ENCODE data around the gene NOX1. TPM values are rescaled to one million over a fixed set of nuclear protein-coding genes. Genes with fewer than 3 reads are reported as not detected.

NOX1 gene
- total and polyA plus RNA-seq, 2 of the 13 experiments (the other 11 are each of a cell fraction or from before 2014, with no cell fraction given): 0.07 TPM; not detected in 1

- no peak for TF ChIP-seq HOMEZ (CRISPR knock-in tag; IDR thresholded peaks at IDR 0.05; ENCODE audit: low read depth)
- TF ChIP-seq TEF (CRISPR knock-in tag; IDR thresholded peaks at IDR 0.05): no peak
- no peak for TF ChIP-seq NFRKB (IDR thresholded peaks at IDR 0.05)
- TF ChIP-seq IKZF4 (CRISPR knock-in tag; IDR thresholded peaks at IDR 0.05; ENCODE audit: borderline replicate concordance, low read depth, not compliant biosample characterization): no peak
- no peak for TF ChIP-seq CERS6 (CRISPR knock-in tag; IDR thresholded peaks at IDR 0.05)
- no peak for TF ChIP-seq RELA (CRISPR knock-in tag; IDR thresholded peaks at IDR 0.05)
- TF ChIP-seq GMEB2 (CRISPR knock-in tag; IDR thresholded peaks at IDR 0.05; ENCODE audit: low read depth): peak; percentile 80
- TF ChIP-seq MIER2 (CRISPR knock-in tag; IDR thresholded peaks at IDR 0.05): 0 out of 2 replicates have a peak, but pooled peaks have one; percentile 34
- TF ChIP-seq EZH2 (conservative IDR thresholded peaks at IDR 0.05; ENCODE audit: low read depth, low read length): no peak
- TF ChIP-seq ZBTB1 (CRISPR knock-in tag; IDR thresholded peaks at IDR 0.05; ENCODE audit: borderline replicate concordance): no peak
- TF ChIP-seq ZNF274 (CRISPR knock-in tag; IDR thresholded peaks at IDR 0.05): no peak
- TF ChIP-seq FUBP1 (CRISPR knock-in tag; IDR thresholded peaks at IDR 0.05; ENCODE audit: borderline replicate concordance): no peak
- no peak for TF ChIP-seq PREB (CRISPR knock-in tag; IDR thresholded peaks at IDR 0.05)
- TF ChIP-seq ZNF142 (CRISPR knock-in tag; IDR thresholded peaks at IDR 0.05): no peak
Observed at GRCh38 chrX:100819837-100820666, 54.1 kb downstream of the NOX1 start, which contains the start of gene CSTF2 (continued).
